GM12864 (cell line): ENCODE data around the gene ALPK3.

Experiments
- DNase-seq: peaks from one replicate; pipeline ENCODE4 v3.0.0-alpha.2; 2011; ENCODE audit warnings: low read depth
- H3K4me3 ChIP-seq: 2 replicates; pipeline ENCODE4 v1.5.1; 2011; ENCODE audit warnings: mild to moderate bottlenecking, low read depth, low read length, control low read depth
- TF ChIP-seq, protein P1 (sequence below): IDR thresholded peaks from 2 replicates; pipeline ENCODE4 v1.5.1; 2011; ENCODE audit warnings: low read depth, mild to moderate bottlenecking, moderate library complexity, low read length, control low read depth, inconsistent platforms; ENCODE audit errors: missing control alignments

The ALPK3 gene

DNA sequence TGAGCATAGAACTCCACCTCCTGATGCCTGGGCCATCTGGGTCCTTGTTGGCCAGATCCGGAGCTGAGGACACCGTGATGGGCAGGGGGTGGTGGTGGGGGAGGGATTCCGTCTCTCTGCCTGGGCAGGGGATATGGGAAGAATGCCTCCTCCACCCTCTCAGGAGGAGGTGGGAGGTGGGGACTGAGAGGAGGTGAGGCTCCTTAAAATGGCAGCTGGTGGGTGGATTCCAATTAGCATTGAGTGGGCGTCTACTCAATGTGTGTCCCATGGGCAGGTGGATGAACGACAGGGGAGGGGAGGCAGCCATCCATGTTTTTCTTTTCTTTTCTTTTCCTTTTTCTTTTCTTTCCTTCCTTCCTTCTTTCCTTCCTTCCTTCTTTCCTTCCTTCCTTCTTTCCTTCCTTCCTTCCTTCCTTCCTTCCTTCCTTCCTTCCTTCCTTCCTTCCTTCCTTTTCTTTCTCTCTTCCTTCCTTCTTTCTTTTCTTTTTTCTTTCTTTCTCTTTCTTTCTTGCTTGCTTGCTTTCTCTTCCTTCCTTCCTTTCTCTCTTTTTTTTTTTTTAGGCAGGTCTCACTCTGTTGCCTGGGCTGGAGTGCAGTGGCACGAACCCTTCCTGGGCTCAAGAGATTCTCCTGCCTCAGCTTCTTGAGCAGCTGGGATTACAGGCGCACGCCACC lies 72.3 kb downstream of the ALPK3 start:
- H3K4me3 ChIP-seq = no peak overlapping the region

DNA sequence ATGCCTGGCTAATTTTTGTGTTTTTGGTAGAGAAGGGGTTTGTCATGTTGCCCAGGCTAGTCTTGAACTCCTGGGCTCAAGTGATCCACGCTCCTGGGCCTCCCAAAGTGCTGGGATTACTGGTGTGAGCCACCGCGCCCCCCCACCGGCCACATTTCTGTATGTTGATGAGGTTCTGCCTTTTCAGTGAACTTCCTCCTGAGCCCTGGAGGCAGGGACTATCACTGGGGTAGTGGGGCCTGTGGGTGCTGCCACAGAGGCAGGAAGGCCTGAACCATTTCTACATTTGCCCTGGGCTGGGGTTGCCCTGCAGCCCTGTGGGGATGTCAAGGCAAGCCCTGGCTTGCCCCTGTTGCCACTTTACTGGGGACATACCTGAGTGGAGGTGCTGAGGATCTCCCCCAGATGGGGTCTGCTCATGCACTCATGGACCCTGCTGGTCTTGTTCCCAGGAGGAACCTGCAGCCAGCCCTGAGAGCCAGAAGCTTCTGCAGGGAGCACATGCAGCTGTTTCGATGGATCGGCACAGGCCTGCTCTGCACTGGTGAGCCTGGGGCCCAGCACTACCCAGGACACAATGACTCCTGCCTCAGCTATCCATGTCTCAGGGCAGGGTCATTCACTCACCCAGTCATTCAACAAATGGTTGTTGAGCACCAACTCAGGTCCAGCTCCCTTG lies 73.0 kb downstream of the ALPK3 start:
- H3K4me3 ChIP-seq = no peak overlapping the region
- no peak for DNase-seq
- TF ChIP-seq, protein P1, sequence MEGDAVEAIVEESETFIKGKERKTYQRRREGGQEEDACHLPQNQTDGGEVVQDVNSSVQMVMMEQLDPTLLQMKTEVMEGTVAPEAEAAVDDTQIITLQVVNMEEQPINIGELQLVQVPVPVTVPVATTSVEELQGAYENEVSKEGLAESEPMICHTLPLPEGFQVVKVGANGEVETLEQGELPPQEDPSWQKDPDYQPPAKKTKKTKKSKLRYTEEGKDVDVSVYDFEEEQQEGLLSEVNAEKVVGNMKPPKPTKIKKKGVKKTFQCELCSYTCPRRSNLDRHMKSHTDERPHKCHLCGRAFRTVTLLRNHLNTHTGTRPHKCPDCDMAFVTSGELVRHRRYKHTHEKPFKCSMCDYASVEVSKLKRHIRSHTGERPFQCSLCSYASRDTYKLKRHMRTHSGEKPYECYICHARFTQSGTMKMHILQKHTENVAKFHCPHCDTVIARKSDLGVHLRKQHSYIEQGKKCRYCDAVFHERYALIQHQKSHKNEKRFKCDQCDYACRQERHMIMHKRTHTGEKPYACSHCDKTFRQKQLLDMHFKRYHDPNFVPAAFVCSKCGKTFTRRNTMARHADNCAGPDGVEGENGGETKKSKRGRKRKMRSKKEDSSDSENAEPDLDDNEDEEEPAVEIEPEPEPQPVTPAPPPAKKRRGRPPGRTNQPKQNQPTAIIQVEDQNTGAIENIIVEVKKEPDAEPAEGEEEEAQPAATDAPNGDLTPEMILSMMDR = no peak

More for the DNA sequence above, 72.3 kb downstream of the ALPK3 start:
- no peak for DNase-seq
- TF ChIP-seq, protein P1 = no peak

- TF ChIP-seq, protein P1 = no peak
- DNase-seq = no peak
- no peak overlapping the region for H3K4me3 ChIP-seq
Observed at GRCh38 chr15:84890670-84891162, 73.6 kb downstream of the ALPK3 start.

DNA sequence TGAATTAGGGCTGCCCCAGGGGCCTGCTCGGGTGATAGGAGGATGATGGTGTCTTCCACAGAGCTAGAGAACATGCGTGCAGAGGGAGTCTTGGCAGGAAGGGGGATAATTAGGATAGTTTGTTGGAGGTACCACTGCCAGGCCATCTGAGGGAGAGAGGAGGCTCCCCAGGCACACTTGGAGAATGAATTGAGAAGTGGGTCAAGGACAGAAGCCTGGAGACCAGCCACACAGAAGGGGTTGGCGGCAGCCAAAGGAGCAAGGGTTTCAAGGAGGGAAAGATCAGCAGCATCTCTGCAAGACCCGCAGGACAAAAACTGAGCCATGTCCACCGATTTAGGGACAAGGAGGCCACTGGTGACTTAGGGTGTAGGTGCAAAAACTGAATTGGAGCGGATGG lies 74.2 kb downstream of the ALPK3 start:
- no peak overlapping the region for H3K4me3 ChIP-seq
- TF ChIP-seq, protein P1 = no peak
- no peak for DNase-seq

DNA sequence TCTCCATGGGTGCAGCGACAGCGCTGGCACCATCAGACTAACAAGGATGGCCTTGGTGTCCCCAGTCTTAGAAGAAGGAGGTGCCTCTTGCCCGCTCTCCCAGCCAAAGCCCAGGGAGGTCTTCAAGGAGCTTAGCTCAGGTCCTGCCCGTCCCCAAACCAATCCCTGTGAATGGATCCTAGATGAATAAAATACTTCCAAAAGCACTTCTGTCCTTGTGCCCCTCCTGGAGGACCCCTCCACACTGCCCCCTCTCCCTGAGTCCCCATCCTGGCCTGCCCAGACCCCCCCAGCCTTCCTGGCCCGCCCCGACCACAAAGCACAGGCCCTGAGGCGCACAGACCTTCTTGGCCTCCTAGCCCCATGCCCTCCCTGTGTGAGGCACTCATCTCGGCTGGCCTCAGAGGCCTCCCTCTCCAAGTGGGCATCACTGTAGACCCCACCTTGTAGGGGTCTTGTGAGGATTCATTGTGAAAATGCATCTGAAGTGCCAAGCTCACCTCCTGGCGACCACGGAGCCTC lies 75.7 kb downstream of the ALPK3 start:
- DNase-seq = no peak
- H3K4me3 ChIP-seq = no peak overlapping the region
- TF ChIP-seq, protein P1 = no peak

- no peak for DNase-seq
- no peak overlapping the region for H3K4me3 ChIP-seq
- TF ChIP-seq, protein P1 = no peak
Observed at GRCh38 chr15:84893607-84894006, 76.5 kb downstream of the ALPK3 start.
